Heart left ventricle (tissue), 16 donors: ENCODE data around the gene JAGN1. TPM values are rescaled to one million over a fixed set of nuclear protein-coding genes. Genes with fewer than 3 reads are reported as not detected.

ENCODE experiments used
- ATAC-seq, 4 donors: fragments of 200-7000 bp; cut with Tn5 transposase; one replicate each; pipeline ENCODE4 v1.9.1; 2020 to 2022; ENCODE audit warnings: moderate library complexity in 4 of 4, mild to moderate bottlenecking in 3 of 4, moderate number of reproducible peaks in 1 of 4
- DNase-seq, 5 donors: peaks; one replicate each; pipeline ENCODE4 v3.0.0-alpha.2; 2020
- H3K27ac ChIP-seq, 12 donors: fragments of 200-600 bp; sonication (generic) in 4 of 12; one replicate each; pipeline versions ENCODE4 v1.5.0 to v1.8.0; 2016 to 2022; ENCODE audit warnings: mild to moderate bottlenecking in 2 of 12
- H3K27me3 ChIP-seq, 9 donors: fragments of 200-600 bp; sonication (generic) in 2 of 9; one replicate each; pipeline versions ENCODE4 v1.5.1 to v1.8.0; 2016 to 2022; ENCODE audit warnings: mild to moderate bottlenecking in 3 of 9
- H3K36me3 ChIP-seq, 9 donors: fragments of 200-600 bp; sonication (generic) in 2 of 9; one replicate each; pipeline versions ENCODE4 v1.5.0 to v1.8.0; 2018 to 2022; ENCODE audit warnings: mild to moderate bottlenecking in 2 of 9
- H3K4me1 ChIP-seq, 12 donors: fragments of 200-600 bp; sonication (generic) in 4 of 12; one replicate each; pipeline versions ENCODE4 v1.5.0 to v1.8.0; 2016 to 2022; ENCODE audit warnings: mild to moderate bottlenecking in 3 of 12
- H3K4me3 ChIP-seq, 12 donors: fragments of 200-600 bp; sonication (generic) in 4 of 12; one replicate each; pipeline versions ENCODE4 v1.5.0 to v1.8.0; 2017 to 2022; ENCODE audit warnings: mild to moderate bottlenecking in 9 of 12, moderate library complexity in 4 of 12
- H3K9me3 ChIP-seq, 12 donors: fragments of 200-600 bp; sonication (generic) in 4 of 12; one replicate each; pipeline versions ENCODE4 v1.5.0 to v1.8.0; 2016 to 2022; ENCODE audit warnings: mild to moderate bottlenecking in 1 of 12
- CTCF ChIP-seq, 12 donors: fragments of 200-600 bp; sonication (generic) in 4 of 12; IDR thresholded peaks; one replicate each; pipeline versions ENCODE4 v1.5.0 to v1.8.0; 2018 to 2022; ENCODE audit warnings: antibody characterized with exemption in 12 of 12, mild to moderate bottlenecking in 5 of 12
- POLR2A ChIP-seq, 2 donors: fragments of 450-650 bp; IDR thresholded peaks; one replicate each; pipeline ENCODE4 v1.6.1; 2017; ENCODE audit warnings: antibody characterized with exemption in 2 of 2, mild to moderate bottlenecking in 2 of 2, moderate library complexity in 2 of 2
- WGBS, 4 donors: extraction: QIAGEN DNeasy Blood & Tissue Kit in 2 of 4; methylation state at CpG; one replicate each; pipeline versions ENCODE4 v1.1.5 to v1.1.7; 2013 to 2018; 5-methylcytosine and 5-hydroxymethylcytosine counted together
- intact Hi-C, 10 donors: fragments of 100-400 bp; cut with DNase I; formaldehyde crosslinking; loops; one replicate each; pipeline versions ENCODE4 v1.11.1 to v1.14.2; 2022
- polyA plus RNA-seq, 2 donors: library from polyadenylated mRNA; stranded (reverse); fragments of 200-250 nt; gene quantifications; one replicate each; pipeline ENCODE4 v1.2.3, GENCODE V29; 2013
- total RNA-seq, 9 donors: library from RNA; depleted of rRNA in 2 of 9; stranded (reverse); fragments of >200 nt in 2 of 9; fragmentation: NEBNext Ultra II Directional in 3 of 9; extraction: Animal tissue kit (Norgen Biotek cat#: 25700) in 3 of 9; gene quantifications; one replicate each; pipeline versions ENCODE4 v1.1.0 to v1.2.4, GENCODE V29; 2016 to 2023
- donor health status: ischemic (EF 13 %, LVEDD 7.1; RV severe dilation, severe dysfunction).
- donor health status: healthy with polysubstance abuse.
- donor health status: DM: no; HTN: yes; CAD: no.
- donor health status: DM: no; HTN: no; CAD: no.
- donor health status: ischemic (EF 25% LVEDD 6.9; RV normal size, moderate dysfunction).
- donor health status: ischemic (EF 25% LVEDD 5.7; RV mildly dilated, moderate dysfunction).
- donor health status: healthy.
- donor health status: DM: yes; HTN: yes; CAD: no.
- donor health status: ischemic (EF 35%, LVEDD 5.7; RV mildly dilated, moderate dysfunction).
- donor health status: nonischemic (EF 11% LVEDD 7.7; RV severe dilation, severe dysfunction).
- donor health status: DM: yes; HTN: yes; CAD: no.
- donor health status: PGD.
- donor health status: ischemic (EF 29% LVEDD 5.4; RV normal size, mild dysfunction).
- donor health status: nonischemic (EF 23%, LVEDD 6.1; RV moderate dilation, normal function).

Gene JAGN1
- total and polyA plus RNA-seq, 11 donors: 15.1 to 77.3 (median 21.2) TPM

DNA sequence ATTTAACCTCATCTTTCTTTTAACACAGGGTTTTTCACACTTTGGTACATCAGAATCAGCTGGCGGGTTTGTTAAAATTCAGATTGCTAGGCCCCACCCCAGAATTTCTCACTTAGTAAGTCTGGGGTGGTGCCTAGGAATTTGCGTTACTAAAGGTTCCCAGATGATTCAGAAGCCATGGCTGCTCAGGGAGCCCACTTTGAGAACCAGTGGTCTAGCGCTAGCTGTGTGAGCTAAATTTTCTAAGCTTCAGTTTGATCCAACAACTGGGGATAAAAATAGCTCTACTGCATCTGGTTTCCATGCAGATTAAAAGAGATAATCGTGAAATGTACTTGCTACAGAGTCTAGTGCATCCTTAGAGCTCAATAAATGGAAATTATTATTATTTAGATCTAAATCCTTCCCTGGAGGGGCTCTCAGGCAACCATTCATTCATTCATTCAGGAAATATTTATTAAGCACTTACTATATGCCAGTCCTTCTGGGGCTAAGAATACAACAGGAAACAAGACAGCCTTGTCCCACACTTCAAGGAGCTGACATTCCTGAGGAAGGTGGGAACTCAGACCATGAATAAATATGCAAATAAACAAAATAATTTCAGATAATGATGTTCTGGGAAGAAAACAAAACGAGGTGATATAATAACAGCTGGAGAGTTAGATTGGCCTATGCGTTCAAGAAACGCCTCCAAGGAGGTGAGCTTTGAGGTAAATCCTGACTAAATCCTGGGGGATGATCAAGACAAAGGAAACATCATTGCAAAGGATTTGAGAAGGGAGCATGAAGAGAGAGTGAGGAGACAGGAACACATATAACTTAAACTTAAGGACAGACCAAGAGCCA lies 6.5 kb upstream of the JAGN1 start:
- Histone ChIP-seq H3K27me3 (no peaks in the 10 kb centered on the region), H3K9me3 (no peaks in the 10 kb centered on the region), H3K4me1 (no peaks in the 10 kb centered on the region), H3K4me3 (no peak overlapping the region), H3K27ac (no peak overlapping the region), H3K36me3 (no peaks in the 10 kb centered on the region)
- TF ChIP-seq CTCF (IDR thresholded peaks at IDR 0.05) (no peak), POLR2A (IDR thresholded peaks at IDR 0.05) (no peak)
- ATAC-seq (no peak), DNase-seq (no peak)
- intact Hi-C loops: no loop called here
- 73 to 80% (median 73%) methylated on average over 7 of the region's 7 CpGs for WGBS, 4 donors

DNA sequence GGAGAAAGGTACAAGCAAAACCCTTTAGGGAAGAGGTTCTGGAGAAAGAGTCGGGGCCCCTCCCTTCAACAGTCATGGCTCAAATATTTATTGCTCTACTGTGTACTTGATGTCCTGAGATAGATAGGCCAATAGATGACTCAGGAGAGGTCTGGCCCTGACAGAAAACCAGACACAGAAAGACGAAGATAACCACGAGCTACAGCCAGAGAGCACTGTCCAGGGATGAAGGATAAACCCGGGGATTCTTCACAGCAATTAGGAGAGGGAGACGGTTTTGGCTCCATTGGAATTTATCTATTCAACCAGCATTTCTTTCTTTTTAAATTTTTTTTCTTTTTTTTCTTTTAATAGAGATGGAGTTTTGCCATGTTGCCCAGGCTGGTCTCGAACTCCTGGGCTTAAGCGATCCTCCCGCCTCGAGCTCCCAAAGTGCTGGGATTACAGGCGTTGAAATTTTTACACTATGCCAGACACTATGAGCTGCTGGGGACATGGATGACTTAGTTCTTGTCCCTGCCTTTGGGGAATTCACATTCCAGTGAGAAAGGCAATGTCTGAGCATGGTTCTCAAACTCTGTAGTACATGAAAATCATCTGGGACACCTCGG lies 5.8 kb upstream of the JAGN1 start:
- H3K4me1 ChIP-seq: peaks cover 0 to under 1% (median 0%) of the 10 kb centered on the region in 12 donors
- no peaks in the 10 kb centered on the region for H3K36me3 ChIP-seq
- no peak overlapping the region for H3K27ac ChIP-seq
- ATAC-seq (peak in 1 of 4 donors; percentile 61), DNase-seq (no peak)
- H3K9me3 ChIP-seq: no peaks in the 10 kb centered on the region
- 65 to 78% (median 74%) methylated on average over 11 of the region's 11 CpGs for WGBS, 4 donors
- TF ChIP-seq POLR2A (IDR thresholded peaks at IDR 0.05) (no peak), CTCF (IDR thresholded peaks at IDR 0.05) (no peak)
- H3K27me3 ChIP-seq: no peaks in the 10 kb centered on the region
- no peak overlapping the region for H3K4me3 ChIP-seq
- intact Hi-C loops: no loop called here

- H3K4me3 ChIP-seq: no peak overlapping the region
- ATAC-seq: no peak
- intact Hi-C loops: no loop called here
Observed at GRCh38 chr3:9886328-9886727, 4.1 kb upstream of the JAGN1 start.

More at GRCh38 chr3:9886328-9886727, 4.1 kb upstream of the JAGN1 start:
- Histone ChIP-seq H3K27me3 (no peaks in the 10 kb centered on the region), H3K9me3 (no peaks in the 10 kb centered on the region), H3K4me1 (peaks cover 0 to 10% (median 5%) of the 10 kb centered on the region in 12 donors), H3K27ac (no peak overlapping the region), H3K36me3 (no peaks in the 10 kb centered on the region)
- DNase-seq: no peak
- no peak for TF ChIP-seq CTCF (IDR thresholded peaks at IDR 0.05)
- TF ChIP-seq POLR2A (IDR thresholded peaks at IDR 0.05): no peak
